GM21381 (cell line): ENCODE results near the gene BCAR3.
"Not testable (repeated sequence)": the region's sequence is repeated elsewhere in the genome, so short reads cannot be mapped to it uniquely, and the experiment has no call there.

Experiments used
- ATAC-seq: cut with Tn5 transposase; IDR thresholded peaks from one replicate; pipeline ENCODE4 v1.9.1; 2021; ENCODE audit warnings: mild to moderate bottlenecking, moderate library complexity; ENCODE audit not compliant: unreplicated experiment

Gene BCAR3

GRCh38 chr1:93554883-93555872, 126.5 kb downstream of the BCAR3 start:
- ATAC-seq = no peak

DNA sequence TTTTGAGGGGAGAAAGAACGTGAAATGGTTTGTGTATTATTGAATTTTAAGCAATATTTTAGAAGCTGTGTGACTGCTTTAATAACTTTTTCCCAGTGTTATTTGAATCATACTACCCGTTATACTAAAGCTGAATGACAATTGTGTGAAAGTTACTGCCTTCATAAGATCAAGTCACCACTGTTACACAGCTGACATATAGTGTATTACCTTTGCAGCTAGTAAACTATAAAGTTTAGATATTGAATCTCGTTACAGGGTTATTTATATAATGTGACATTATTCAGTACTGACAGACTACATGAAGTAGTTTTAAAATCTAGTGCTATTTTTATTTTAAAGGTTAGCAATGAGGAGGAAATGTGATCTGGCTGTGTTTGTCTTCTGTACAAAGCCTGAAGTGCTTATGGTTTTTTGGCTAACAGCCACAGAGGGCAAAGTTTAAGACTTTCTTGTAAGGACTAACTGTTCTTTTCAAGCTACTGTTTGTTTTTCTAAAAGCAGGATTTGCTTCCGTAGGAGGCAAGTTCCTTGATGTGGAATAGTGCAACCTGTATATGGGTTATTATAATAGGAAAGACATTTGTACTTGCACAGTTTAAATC, 127.6 kb downstream of the BCAR3 start:
- not testable (repeated sequence) for ATAC-seq

GRCh38 chr1:93552741-93553455, 128.7 kb downstream of the BCAR3 start:
- ATAC-seq = no peak

GRCh38 chr1:93549811-93550210, 131.8 kb downstream of the BCAR3 start:
- ATAC-seq = no peak

DNA sequence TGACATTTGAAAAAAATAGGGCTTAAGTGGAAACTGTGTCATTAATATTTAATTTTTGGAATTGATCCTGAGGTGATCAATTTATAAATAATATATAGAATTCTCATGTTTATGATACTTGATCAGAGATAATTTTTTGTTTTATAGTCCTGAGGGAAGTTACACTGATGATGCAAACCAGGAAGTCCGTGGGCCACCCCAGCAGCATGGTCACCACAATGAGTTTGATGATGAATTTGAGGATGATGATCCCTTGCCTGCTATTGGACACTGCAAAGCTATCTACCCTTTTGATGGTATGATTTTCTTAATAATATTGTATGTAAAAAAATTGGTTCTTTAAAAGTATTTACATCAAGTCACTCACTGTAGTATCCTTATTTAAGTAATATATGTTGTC, 132.5 kb downstream of the BCAR3 start:
- no peak for ATAC-seq

- no peak for ATAC-seq
These were observed 135.3 kb downstream of the BCAR3 start for GRCh38 chr1:93546162-93546863.

GRCh38 chr1:93542398-93542797, 139.2 kb downstream of the BCAR3 start:
- no peak for ATAC-seq

DNA sequence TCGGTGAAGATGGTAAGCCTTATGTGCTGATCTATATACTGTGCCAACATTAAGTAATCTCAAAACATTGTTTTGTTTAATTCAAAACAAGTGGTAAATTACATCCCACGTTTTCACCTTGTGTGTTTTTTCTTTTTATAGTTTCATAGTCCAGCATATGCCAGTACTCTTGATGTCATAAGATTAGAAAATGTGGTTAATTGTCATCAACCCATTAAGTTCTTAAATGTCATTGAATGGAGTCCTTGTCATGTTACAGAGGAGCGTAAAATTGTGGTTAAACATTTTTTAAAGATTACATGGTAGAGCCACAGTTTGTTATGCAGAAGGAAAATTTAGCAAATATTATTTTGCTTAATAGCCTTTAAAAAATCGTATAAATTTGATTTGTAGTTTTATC, 140.6 kb downstream of the BCAR3 start:
- no peak for ATAC-seq

DNA sequence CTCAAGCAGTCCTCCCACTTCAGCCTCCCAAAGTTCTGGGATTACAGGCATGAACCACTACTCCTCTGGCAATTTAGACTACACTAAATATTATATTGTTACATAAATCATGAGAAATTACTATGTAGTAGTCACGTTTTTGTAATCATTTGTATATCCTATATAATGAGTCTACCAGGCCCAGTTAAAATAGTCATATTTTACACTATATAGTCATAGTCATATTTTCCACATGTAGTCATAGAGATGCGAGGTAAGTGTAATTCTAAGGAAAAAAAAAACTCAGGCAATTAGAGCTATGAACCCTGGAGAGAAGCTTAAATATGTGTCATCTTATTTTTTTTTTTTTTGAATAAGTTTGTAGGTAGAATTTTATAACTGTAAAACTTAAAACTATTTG, 143.7 kb downstream of the BCAR3 start:
- ATAC-seq = no peak

- no peak for ATAC-seq
These were observed 144.2 kb downstream of the BCAR3 start for GRCh38 chr1:93537396-93537795.

DNA sequence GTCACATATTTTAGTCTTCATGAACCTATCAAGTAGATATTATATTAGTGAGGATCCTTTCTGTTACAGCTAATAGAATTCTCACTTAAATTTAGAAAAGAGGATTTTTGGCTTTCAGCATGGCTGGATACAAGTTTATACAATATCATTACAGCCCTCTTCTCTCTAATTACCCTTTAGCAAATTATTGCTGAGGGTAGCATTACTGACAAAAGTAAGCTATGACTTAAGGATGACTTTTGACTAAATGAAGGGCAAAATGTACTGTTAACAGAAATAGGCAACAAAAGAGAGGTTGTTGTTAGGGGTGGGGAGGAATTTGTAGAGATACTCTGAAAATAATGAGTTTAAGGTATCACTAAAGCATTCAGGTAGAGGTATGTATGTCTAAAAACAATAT, 148.0 kb downstream of the BCAR3 start:
- no peak for ATAC-seq

- ATAC-seq = no peak
These were observed 148.8 kb downstream of the BCAR3 start for GRCh38 chr1:93532780-93533378.

- ATAC-seq = no peak
These were observed 150.4 kb downstream of the BCAR3 start for GRCh38 chr1:93531193-93531592.

DNA sequence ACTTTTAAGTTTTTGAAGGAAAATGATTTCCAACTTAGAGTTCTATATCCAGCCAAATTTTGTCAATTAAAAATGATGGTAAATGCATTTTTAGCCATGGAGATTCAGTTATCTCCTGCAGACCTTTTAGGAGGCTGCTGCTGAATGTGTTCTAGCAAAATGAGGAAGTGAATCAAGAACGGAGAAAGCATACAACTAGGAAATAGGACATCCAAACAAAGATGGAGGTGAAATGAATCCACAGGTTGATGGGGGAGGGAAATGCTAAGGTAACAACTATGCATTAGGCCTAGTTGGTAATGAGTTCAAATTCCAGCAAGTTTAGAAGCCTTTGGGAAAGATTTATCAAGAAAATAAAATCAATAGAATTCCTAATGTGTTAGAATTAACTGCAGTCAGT, 153.2 kb downstream of the BCAR3 start:
- ATAC-seq = no peak

- no peak for ATAC-seq
These were observed 155.2 kb downstream of the BCAR3 start for GRCh38 chr1:93526431-93526830.

- no peak for ATAC-seq
These were observed 156.2 kb downstream of the BCAR3 start for GRCh38 chr1:93525431-93525830.

GRCh38 chr1:93522721-93523120, 158.9 kb downstream of the BCAR3 start:
- no peak for ATAC-seq

- ATAC-seq = no peak
These were observed 160.0 kb downstream of the BCAR3 start for GRCh38 chr1:93521618-93522017.

DNA sequence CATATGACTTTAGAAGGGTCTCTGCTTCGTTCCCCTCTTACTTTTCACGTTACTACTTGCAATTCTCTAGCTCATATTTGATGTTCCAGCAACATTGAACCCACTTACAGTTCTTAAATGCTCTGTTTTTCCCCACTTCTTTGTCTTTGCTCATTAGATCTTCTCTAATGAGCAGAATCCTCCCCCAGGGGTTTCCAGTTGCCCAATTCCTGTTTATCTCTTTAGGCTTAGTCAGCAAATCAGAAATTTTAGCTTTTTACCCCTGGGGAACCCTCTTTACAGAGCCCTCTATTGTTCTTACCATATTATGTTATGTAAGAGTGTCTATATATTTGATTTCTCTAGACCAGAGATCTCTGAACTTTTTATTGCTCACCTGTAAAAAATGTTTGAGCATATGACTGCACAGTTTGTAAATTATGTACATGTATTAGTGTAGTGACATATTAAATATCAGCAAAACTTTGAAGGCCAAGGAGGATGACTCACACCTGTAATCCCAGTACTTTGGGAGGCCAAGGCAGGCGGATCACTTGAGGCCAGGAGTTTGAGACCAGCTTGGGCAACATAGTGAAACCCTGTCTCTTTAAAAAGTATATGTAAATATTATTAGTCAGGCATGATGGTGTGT, 162.3 kb downstream of the BCAR3 start:
- ATAC-seq = no peak

GRCh38 chr1:93518516-93518915, 163.1 kb downstream of the BCAR3 start:
- ATAC-seq = no peak
